ENCODE results near the gene ETHE1.
"Not testable (repeated sequence)": the region's sequence is repeated elsewhere in the genome, so short reads cannot be mapped to it uniquely, and the experiment has no call there.

Gene ETHE1

GRCh38 chr19:43551399-43552197, 24.6 kb upstream of the ETHE1 start:
- no peak for DNase-seq

- no peak for DNase-seq
Observed at GRCh38 chr19:43548706-43549105, 21.7 kb upstream of the ETHE1 start.

- not testable (repeated sequence) for DNase-seq
Observed at GRCh38 chr19:43547926-43548325, 20.9 kb upstream of the ETHE1 start.

- no peak for DNase-seq
Observed at GRCh38 chr19:43546581-43546980, 19.6 kb upstream of the ETHE1 start.

- DNase-seq: no peak
Observed at GRCh38 chr19:43545981-43546380, 19.0 kb upstream of the ETHE1 start.

GRCh38 chr19:43545276-43545675, 18.3 kb upstream of the ETHE1 start:
- no peak for DNase-seq

- DNase-seq: no peak
Observed at GRCh38 chr19:43544077-43544476, 17.1 kb upstream of the ETHE1 start.

GRCh38 chr19:43541920-43542650, 15.1 kb upstream of the ETHE1 start:
- no peak for DNase-seq

GRCh38 chr19:43540381-43540780, 13.4 kb upstream of the ETHE1 start:
- DNase-seq: no peak

GRCh38 chr19:43538922-43539321, 11.9 kb upstream of the ETHE1 start:
- DNase-seq: no peak

- peak; percentile 42 for DNase-seq
Observed at GRCh38 chr19:43534816-43535761, 8.1 kb upstream of the ETHE1 start.

- DNase-seq: no peak
Observed at GRCh38 chr19:43534305-43534815, 7.4 kb upstream of the ETHE1 start.

GRCh38 chr19:43533546-43534304, 6.7 kb upstream of the ETHE1 start:
- peak; percentile 93 for DNase-seq

GRCh38 chr19:43532962-43533545, 6.1 kb upstream of the ETHE1 start, which contains the start of gene ZNF575:
Gene ZNF575, plus strand, starts transcription at chr19:43533188. Its CDS starts 1,235 bp downstream, at chr19:43534423.
- DNase-seq: peak; percentile 79

GRCh38 chr19:43532571-43532961, 5.6 kb upstream of the ETHE1 start:
- no peak for DNase-seq

- DNase-seq: no peak
Observed at GRCh38 chr19:43527860-43528622, 1.0 kb upstream of the ETHE1 start.

GRCh38 chr19:43525836-43526771, 897 bp downstream of the ETHE1 start:
- peak; percentile 39 for DNase-seq

GRCh38 chr19:43524922-43525835, 1.8 kb downstream of the ETHE1 start:
- DNase-seq: peak; percentile 47
